Mesenchymal stem cell (in vitro differentiated cells and primary cell): ENCODE data around the gene ACSL3.
A peak's percentile ranks its signal among the peaks of the same experiment; 100 is the strongest.

Experiments
- DNase-seq: peaks from one replicate; pipeline ENCODE4 v3.0.0-alpha.2; 2013
- H2AFZ ChIP-seq: one replicate; pipeline ENCODE4 v1.6.1; 2013; ENCODE audit warnings: low read depth, mild to moderate bottlenecking, control low read depth, inconsistent platforms, low read length, moderate library complexity
- H2AK5ac ChIP-seq: 2 replicates; pipeline ENCODE4 v1.6.1; 2013; ENCODE audit warnings: low read length, moderate library complexity, mild to moderate bottlenecking, inconsistent platforms; ENCODE audit not compliant: severe bottlenecking
- H2BK120ac ChIP-seq: one replicate; pipeline ENCODE4 v1.6.1; 2013; ENCODE audit warnings: low read depth, mild to moderate bottlenecking, inconsistent platforms, low read length, moderate library complexity
- H2BK12ac ChIP-seq, 2 experiments: one replicate each; pipeline ENCODE4 v1.6.1; 2013; ENCODE audit warnings: inconsistent platforms in 2 of 2, low read length in 2 of 2, mild to moderate bottlenecking in 2 of 2, moderate library complexity in 2 of 2, control low read depth in 1 of 2
- H2BK15ac ChIP-seq: one replicate; pipeline ENCODE4 v1.6.1; 2013; ENCODE audit warnings: mild to moderate bottlenecking, low read depth, inconsistent platforms; ENCODE audit not compliant: poor library complexity, severe bottlenecking
- H2BK5ac ChIP-seq: 2 replicates; pipeline ENCODE4 v1.6.1; 2013; ENCODE audit warnings: low read depth, mild to moderate bottlenecking, low read length, control low read depth, inconsistent platforms; ENCODE audit not compliant: poor library complexity, severe bottlenecking
- H3K14ac ChIP-seq, 2 experiments: one replicate each; pipeline ENCODE4 v1.6.1; 2013; ENCODE audit warnings: inconsistent platforms in 2 of 2, low read length in 2 of 2, control low read depth in 1 of 2, mild to moderate bottlenecking in 1 of 2, moderate library complexity in 1 of 2
- H3K18ac ChIP-seq, 2 experiments: one replicate each; pipeline ENCODE4 v1.6.1; 2013; ENCODE audit warnings: inconsistent platforms in 2 of 2, low read length in 2 of 2, control low read depth in 1 of 2, low read depth in 1 of 2, mild to moderate bottlenecking in 1 of 2
- H3K23ac ChIP-seq, 2 experiments: one replicate each; pipeline ENCODE4 v1.6.1; 2013; ENCODE audit warnings: inconsistent platforms in 2 of 2, low read length in 2 of 2, mild to moderate bottlenecking in 2 of 2, moderate library complexity in 2 of 2, control low read depth in 1 of 2
- H3K27ac ChIP-seq: 2 replicates; pipeline ENCODE4 v1.5.1; 2013; ENCODE audit warnings: mild to moderate bottlenecking, moderate library complexity, low read length, control low read depth, inconsistent platforms; ENCODE audit not compliant: poor library complexity, severe bottlenecking
- H3K27me3 ChIP-seq, 2 experiments: 2 replicates each; pipeline versions ENCODE4 v1.6.1 to v1.7.0; 2013; ENCODE audit warnings: low read length in 2 of 2, mild to moderate bottlenecking in 2 of 2, moderate library complexity in 2 of 2, control low read depth in 1 of 2, inconsistent platforms in 1 of 2; ENCODE audit not compliant: control insufficient read depth in 1 of 2, insufficient read depth in 1 of 2
- H3K36me3 ChIP-seq, 2 experiments: 2 replicates each; pipeline versions ENCODE4 v1.6.1 to v1.7.0; 2013; ENCODE audit warnings: low read length in 2 of 2, control low read depth in 1 of 2, inconsistent platforms in 1 of 2, low read depth in 1 of 2, mild to moderate bottlenecking in 1 of 2; ENCODE audit not compliant: insufficient read depth in 2 of 2, control insufficient read depth in 1 of 2
- H3K4ac ChIP-seq, 2 experiments: one replicate each; pipeline ENCODE4 v1.6.1; 2013; ENCODE audit warnings: inconsistent platforms in 2 of 2, low read length in 2 of 2, mild to moderate bottlenecking in 2 of 2, moderate library complexity in 2 of 2, control low read depth in 1 of 2, low read depth in 1 of 2
- H3K4me1 ChIP-seq: 2 replicates; pipeline ENCODE4 v1.6.1; 2013; ENCODE audit warnings: low read depth, low read length, control low read depth; ENCODE audit not compliant: control insufficient read depth, insufficient read depth
- H3K4me2 ChIP-seq: 2 replicates; pipeline ENCODE4 v1.6.1; 2013; ENCODE audit warnings: low read length, mild to moderate bottlenecking, inconsistent platforms; ENCODE audit not compliant: poor library complexity, severe bottlenecking
- H3K4me3 ChIP-seq, 2 experiments: 2 replicates each; pipeline versions ENCODE4 v1.5.1 to v1.7.0; 2013; ENCODE audit warnings: low read length in 2 of 2, mild to moderate bottlenecking in 2 of 2, control low read depth in 1 of 2, low read depth in 1 of 2; ENCODE audit not compliant: insufficient read depth in 1 of 2
- H3K79me1 ChIP-seq: replicated peaks from 2 replicates; pipeline ENCODE4 v1.6.1; 2013; ENCODE audit warnings: mild to moderate bottlenecking, control low read depth, low read length, inconsistent platforms; ENCODE audit not compliant: poor library complexity, severe bottlenecking
- H3K9ac ChIP-seq: 2 replicates; pipeline ENCODE4 v1.7.0; 2013; ENCODE audit warnings: mild to moderate bottlenecking, low read length, moderate library complexity
- H3K9me3 ChIP-seq: 2 replicates; pipeline ENCODE4 v1.7.0; 2013; ENCODE audit warnings: mild to moderate bottlenecking, low read length; ENCODE audit not compliant: control insufficient read depth
- H4K8ac ChIP-seq: one replicate; pipeline ENCODE4 v1.6.1; 2013; ENCODE audit warnings: inconsistent platforms, mild to moderate bottlenecking, low read length, moderate library complexity
- H4K91ac ChIP-seq: one replicate; pipeline ENCODE4 v1.6.1; 2013; ENCODE audit warnings: mild to moderate bottlenecking, low read length, inconsistent platforms
- WGBS: methylation state at CpG from one replicate; pipeline ENCODE4 v1.1.7; 2013; ENCODE audit warnings: mixed read lengths; 5-methylcytosine and 5-hydroxymethylcytosine counted together

ACSL3 gene

GRCh38 chr2:222926915-222927314 lies 66.1 kb downstream of the ACSL3 start:
- H3K27ac ChIP-seq: no peak overlapping the region
- no peak overlapping the region for H2AFZ ChIP-seq
- H3K36me3 ChIP-seq: peaks cover 11 to 87% of the 10 kb centered on the region in 2 experiments
- no peak overlapping the region for H3K4me2 ChIP-seq
- no peak overlapping the region for H2BK5ac ChIP-seq
- H2BK15ac ChIP-seq: no peak overlapping the region
- peaks cover 11% of the 10 kb centered on the region for H3K79me1 ChIP-seq
- no peak overlapping the region for H3K14ac ChIP-seq
- no peaks in the 10 kb centered on the region for H3K27me3 ChIP-seq
- peak overlapping the region; percentile 15 for H2BK120ac ChIP-seq
- H3K4me3 ChIP-seq: no peak overlapping the region
- no peak overlapping the region for H2AK5ac ChIP-seq
- no peak overlapping the region for H2BK12ac ChIP-seq
- no peak overlapping the region for H4K8ac ChIP-seq
- WGBS: 98% methylated on average over 9 of the region's 9 CpGs
- H3K4ac ChIP-seq: no peak overlapping the region
- no peak overlapping the region for H3K18ac ChIP-seq
- H3K9me3 ChIP-seq: no peaks in the 10 kb centered on the region
- H4K91ac ChIP-seq: no peak overlapping the region
- no peaks in the 10 kb centered on the region for H3K4me1 ChIP-seq
- no peak overlapping the region for H3K9ac ChIP-seq
- no peak overlapping the region for H3K23ac ChIP-seq
- no peak for DNase-seq

DNA sequence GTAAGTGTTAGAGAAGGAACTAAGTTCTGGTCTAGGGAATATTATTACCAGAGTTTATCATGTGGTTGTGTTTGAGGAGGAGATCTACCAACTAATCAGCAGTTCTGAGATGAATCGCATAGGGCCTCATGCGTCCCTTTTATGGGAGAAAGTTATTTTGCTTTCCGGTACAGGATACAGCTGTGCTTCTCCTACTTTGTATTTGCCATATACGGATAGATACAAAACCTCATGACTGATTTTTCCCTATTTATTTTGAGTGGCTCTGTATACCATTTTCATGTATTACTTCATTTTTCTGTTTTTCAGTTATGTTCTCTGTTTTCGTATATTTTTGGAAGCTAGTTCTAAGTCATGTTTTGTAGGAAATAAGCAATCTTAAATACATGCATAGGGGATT lies 66.8 kb downstream of the ACSL3 start:
- 96% methylated on average over 4 of the region's 5 CpGs for WGBS
- Histone ChIP-seq H3K23ac (no peak overlapping the region), H2AFZ (no peak overlapping the region), H3K9ac (no peak overlapping the region), H3K4me1 (no peaks in the 10 kb centered on the region), H3K4me2 (no peak overlapping the region), H2AK5ac (no peak overlapping the region), H2BK5ac (no peak overlapping the region), H2BK12ac (no peak overlapping the region), H2BK15ac (no peak overlapping the region), H3K4ac (no peak overlapping the region), H3K4me3 (no peak overlapping the region), H3K27me3 (no peaks in the 10 kb centered on the region), H3K18ac (no peak overlapping the region), H4K91ac (no peak overlapping the region), H2BK120ac (no peak overlapping the region), H3K9me3 (no peaks in the 10 kb centered on the region), H3K79me1 (peaks cover 9% of the 10 kb centered on the region), H4K8ac (no peak overlapping the region), H3K27ac (no peak overlapping the region), H3K36me3 (peaks cover 11 to 83% of the 10 kb centered on the region in 2 experiments), H3K14ac (no peak overlapping the region)
- DNase-seq: no peak

- no peaks in the 10 kb centered on the region for H3K9me3 ChIP-seq
- H2AFZ ChIP-seq: no peak overlapping the region
- peaks cover 12 to 81% of the 10 kb centered on the region in 2 experiments for H3K36me3 ChIP-seq
- no peak overlapping the region for H2BK5ac ChIP-seq
- H2AK5ac ChIP-seq: no peak overlapping the region
- H3K4me2 ChIP-seq: no peak overlapping the region
- H4K91ac ChIP-seq: no peak overlapping the region
- H3K4ac ChIP-seq: no peak overlapping the region
- H4K8ac ChIP-seq: no peak overlapping the region
- H3K18ac ChIP-seq: no peak overlapping the region
- no peak overlapping the region for H2BK120ac ChIP-seq
- no peaks in the 10 kb centered on the region for H3K27me3 ChIP-seq
- no peak for DNase-seq
- H3K79me1 ChIP-seq: peaks cover 8% of the 10 kb centered on the region
- H3K4me1 ChIP-seq: no peaks in the 10 kb centered on the region
- no peak overlapping the region for H3K9ac ChIP-seq
- H3K4me3 ChIP-seq: no peak overlapping the region
- H3K27ac ChIP-seq: no peak overlapping the region
- no peak overlapping the region for H2BK12ac ChIP-seq
- no peak overlapping the region for H3K23ac ChIP-seq
- no peak overlapping the region for H3K14ac ChIP-seq
- no peak overlapping the region for H2BK15ac ChIP-seq
- WGBS: 100% methylated on average over 1 of the region's 6 CpGs
Measured at GRCh38 chr2:222928335-222928734, 67.5 kb downstream of the ACSL3 start.

GRCh38 chr2:222930862-222931261 lies 70.0 kb downstream of the ACSL3 start:
- H3K18ac ChIP-seq: no peak overlapping the region
- no peak overlapping the region for H2BK12ac ChIP-seq
- no peak overlapping the region for H3K4me3 ChIP-seq
- no peak overlapping the region for H2BK15ac ChIP-seq
- no peaks in the 10 kb centered on the region for H3K4me1 ChIP-seq
- H4K91ac ChIP-seq: no peak overlapping the region
- no peak overlapping the region for H3K23ac ChIP-seq
- DNase-seq: no peak
- H3K27ac ChIP-seq: no peak overlapping the region
- peaks cover 13 to 82% of the 10 kb centered on the region in 2 experiments for H3K36me3 ChIP-seq
- H2AK5ac ChIP-seq: no peak overlapping the region
- no peaks in the 10 kb centered on the region for H3K9me3 ChIP-seq
- peaks cover 7% of the 10 kb centered on the region for H3K79me1 ChIP-seq
- no peak overlapping the region for H4K8ac ChIP-seq
- no peak overlapping the region for H2BK5ac ChIP-seq
- no peak overlapping the region for H2BK120ac ChIP-seq
- H3K27me3 ChIP-seq: no peaks in the 10 kb centered on the region
- no peak overlapping the region for H3K4ac ChIP-seq
- 72% methylated on average over 2 of the region's 2 CpGs for WGBS
- H2AFZ ChIP-seq: no peak overlapping the region
- H3K9ac ChIP-seq: no peak overlapping the region
- no peak overlapping the region for H3K4me2 ChIP-seq
- H3K14ac ChIP-seq: no peak overlapping the region
